Measurements from ENCODE around the gene SYNPO2.

- TF ChIP-seq CTCF (IDR thresholded peaks at IDR 0.05) (no peak), POLR2A (IDR thresholded peaks at IDR 0.05) (no peak), POLR2AphosphoS5 (IDR thresholded peaks at IDR 0.05; ENCODE audit: insufficient read depth in 1 of 2, low read depth in 1 of 2) (no peak)
These were observed 61.6 kb downstream of the SYNPO2 start for GRCh38 chr4:118950224-118950623.

Data from vagina (tissue), 2 donors.